ENCODE data around the gene SMIM8. TPM values are rescaled to one million over a fixed set of nuclear protein-coding genes. Genes with fewer than 3 reads are reported as not detected.

SMIM8 gene
- polyA plus RNA-seq, 5 donors = 19.5 to 33.0 (median 24.3) TPM

DNA sequence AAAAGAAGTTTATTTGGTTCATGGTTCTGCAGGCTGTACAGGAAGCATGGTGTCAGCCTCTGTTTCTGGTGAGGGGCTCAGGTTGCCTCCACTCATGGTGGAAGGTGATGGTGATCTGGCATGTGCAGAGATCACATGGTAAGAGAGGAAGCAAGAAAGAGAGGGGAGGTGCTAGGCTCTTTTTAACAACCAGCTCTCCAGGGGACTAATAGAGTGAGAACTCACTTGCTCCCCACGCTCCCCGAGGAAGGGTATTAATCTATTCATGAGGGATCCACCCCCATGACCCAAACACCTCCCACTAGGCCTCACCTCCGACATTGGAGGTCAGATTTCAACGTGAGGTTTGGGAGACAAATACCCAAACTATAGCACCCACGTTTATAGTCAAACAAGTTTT lies 10.6 kb downstream of the SMIM8 start:
- no peak for DNase-seq

DNA sequence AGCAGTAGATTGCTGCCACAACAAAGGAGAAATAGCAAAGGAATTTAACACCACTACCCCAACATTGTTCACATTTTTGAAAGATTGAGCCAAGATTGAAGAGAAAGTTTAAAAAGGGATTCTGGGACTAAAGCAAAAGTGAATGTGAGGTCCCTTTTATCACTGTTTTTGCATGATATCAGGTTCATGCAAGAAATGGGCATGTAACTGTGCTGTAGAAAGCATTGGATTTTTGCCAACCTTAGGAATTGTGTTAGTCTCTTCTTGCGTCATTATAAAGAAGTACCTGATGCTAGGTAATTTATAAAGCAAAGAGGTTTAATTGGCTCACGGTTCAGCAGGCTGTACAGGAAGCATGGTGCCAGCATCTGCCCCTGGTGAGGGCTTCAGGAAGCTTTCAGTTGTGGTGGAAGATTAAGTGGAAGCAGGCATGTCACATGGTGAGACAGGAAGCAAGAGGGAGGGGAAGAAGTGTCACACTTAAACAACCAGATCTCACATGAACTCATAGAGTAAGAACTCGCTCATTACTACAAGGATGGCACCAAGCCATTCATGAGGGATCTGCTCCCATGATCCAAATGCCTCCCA lies 11.3 kb downstream of the SMIM8 start:
- no peak for DNase-seq

DNA sequence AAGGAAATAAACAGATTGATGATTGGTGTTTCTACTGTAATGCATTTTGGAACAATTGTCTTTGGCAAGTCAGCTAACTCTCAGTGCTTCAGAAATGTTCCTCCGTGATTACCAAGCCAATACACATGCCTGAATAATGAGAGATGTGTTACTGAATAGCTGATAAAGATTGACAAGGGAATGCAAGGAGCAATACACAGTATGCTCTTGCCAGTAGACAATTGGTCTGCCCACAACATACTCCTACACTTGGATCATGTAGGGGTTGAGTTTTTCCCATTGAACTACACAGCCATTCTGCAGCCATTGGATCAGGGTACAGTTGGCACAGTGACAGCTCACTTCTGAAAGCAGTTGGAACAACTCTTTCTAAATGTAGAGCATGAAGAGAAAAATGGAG lies 12.3 kb downstream of the SMIM8 start:
- DNase-seq = no peak

DNA sequence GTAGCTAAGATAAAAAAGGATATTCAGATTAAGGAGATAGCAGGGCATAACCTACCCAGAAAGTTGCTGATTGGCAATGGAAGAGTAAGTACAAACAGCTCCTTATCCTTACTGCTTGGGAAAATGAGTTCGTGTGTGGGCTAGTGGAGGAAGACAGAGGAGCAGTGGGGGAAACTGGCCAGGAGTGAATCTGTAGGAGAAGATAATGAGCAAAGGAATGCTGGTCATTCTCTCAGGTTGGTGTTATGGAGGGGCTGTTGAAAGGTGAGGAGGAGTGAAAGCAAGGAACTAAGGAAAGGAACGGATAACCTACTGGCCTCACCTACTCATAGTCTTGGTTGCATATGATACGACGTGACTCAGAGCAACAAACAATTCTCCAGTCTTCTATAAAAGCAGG lies 14.0 kb downstream of the SMIM8 start:
- DNase-seq = no peak

DNA sequence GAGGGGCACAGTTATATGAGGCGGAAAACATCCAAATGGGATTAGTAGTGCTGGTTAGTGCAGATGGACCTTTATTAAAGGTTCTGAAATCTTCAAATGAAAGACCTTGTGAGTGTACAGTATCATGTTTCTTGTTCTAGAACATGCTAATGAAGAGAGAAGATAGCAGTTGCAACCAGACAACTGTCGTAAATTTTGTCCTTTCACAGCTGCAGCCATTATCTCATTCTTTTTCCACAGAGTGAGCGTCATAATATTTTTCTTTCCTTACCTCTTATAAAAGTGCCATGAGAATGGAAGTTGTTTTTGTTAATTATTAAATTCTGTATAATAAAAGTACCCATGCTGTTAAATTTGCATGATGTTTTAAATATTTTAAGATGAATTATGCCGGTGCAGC lies 17.8 kb downstream of the SMIM8 start:
- DNase-seq = no peak

DNA sequence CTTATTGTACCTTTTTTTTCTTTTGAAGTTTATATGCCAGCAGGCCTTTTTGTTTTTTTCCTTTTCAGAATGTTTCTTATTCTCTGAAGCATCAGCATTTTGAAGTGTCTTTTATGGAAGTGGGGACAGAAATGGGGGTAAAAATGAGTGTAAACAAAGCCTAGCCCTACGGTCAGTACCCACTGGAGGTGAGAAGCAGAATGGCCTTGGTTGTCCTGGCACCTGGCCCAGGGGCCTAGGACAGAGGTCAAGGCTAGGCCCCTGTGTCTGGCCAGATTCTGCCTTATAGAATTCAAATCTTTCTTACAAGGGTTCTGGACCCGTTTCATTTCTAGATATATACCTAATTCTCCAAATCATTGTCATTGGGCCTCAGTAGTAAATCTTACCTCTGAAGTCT lies 18.8 kb downstream of the SMIM8 start:
- DNase-seq = no peak

DNA sequence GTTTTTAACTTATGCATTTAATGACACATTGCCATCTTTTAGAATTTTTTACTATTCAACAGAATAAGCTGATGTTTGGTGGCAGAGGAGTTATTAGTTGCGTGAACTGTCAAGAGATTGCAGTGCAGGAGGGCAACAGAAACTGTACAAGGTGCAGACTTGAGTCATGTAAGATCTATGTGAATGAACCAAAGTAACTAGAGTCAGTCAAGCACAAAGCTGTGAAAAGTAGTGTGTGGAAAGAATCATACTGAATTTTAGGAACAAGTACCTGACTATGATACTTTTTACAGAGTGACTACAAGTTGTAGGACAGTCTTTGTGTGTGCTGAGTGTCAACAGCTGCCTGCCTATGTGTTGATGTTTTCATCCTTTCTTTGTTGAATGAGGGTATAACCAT lies 19.5 kb downstream of the SMIM8 start:
- no peak for DNase-seq

DNA sequence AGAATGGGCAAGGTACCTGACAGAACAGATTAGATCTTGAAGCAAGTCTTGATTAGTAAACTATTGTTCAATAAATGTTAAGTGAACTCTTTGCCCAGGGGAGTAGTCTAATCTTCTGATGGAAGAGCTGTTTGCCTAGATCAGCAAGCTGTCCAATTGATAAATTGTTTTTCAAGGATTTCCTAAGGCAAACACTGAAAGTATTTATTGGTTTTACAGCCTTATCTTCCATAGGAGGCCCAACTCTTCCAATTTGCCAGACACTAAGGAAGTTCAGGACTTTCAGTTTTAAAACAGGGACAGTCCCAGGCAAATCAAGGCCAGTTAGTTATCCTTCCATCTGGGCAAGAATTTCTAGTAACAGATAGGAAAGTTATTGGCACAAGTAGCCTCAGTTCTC lies 20.4 kb downstream of the SMIM8 start:
- no peak for DNase-seq

DNA sequence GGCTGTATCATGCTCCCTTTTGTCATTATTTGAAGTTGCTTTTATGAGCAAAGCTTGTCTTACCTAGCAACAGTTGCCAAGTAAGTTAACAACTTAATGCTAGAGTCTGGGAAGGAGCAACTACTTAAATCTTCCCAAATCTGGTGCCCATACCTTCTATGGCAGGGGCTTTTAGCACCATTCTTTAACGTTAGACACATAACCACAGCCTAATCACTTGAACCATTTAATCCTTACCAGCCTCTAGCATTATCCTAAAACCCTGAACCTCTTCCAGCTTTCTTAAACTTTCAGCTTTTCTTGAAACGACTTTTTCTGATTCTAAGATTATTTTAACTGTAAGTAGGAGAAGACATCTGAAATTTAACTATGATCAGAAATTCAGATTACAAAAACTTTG lies 22.3 kb downstream of the SMIM8 start, which contains the start of gene C6orf163:
Gene C6orf163 (plus strand): TSS at position 83 of the 400 bp plus-strand sequence. CDS start 287 bp downstream, at position 370.
- no peak for DNase-seq

DNA sequence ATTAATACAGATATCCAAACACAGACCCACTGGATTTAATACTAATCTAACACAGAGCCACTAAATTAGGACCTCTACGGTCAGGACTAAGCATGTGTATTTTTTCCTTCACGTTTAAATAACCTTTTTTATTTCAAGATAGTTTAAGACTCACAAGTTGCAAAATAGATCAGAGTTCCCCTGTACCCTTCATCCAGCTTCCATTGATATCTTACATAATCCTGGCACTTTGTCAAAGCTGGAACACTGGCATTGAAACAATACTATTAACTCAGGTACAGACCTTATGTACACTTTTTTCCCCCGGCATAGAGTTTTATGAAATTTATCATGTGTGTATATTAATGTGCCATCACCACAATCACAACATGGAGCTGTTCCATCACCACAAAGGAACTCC lies 24.3 kb downstream of the SMIM8 start:
- no peak for DNase-seq

DNA sequence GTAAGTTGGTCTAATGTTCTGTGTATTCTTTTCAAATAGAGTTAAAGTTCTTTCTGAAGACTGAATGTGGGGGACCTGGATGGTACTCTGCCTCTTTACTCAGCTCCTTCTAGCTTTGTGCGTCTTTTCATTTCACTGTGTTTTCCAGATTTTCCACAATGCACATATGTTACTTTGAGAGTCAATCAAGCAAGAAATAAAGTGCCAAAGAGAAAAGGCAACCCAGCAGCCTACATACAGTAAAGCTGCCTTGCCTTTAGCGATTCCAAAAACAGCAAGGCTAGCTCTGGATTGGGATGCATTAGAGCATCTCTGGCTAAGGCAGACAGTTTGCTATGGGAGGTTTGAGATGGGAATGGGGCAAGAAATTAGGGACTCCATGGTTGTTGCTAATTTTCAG lies 27.5 kb downstream of the SMIM8 start:
- no peak for DNase-seq

DNA sequence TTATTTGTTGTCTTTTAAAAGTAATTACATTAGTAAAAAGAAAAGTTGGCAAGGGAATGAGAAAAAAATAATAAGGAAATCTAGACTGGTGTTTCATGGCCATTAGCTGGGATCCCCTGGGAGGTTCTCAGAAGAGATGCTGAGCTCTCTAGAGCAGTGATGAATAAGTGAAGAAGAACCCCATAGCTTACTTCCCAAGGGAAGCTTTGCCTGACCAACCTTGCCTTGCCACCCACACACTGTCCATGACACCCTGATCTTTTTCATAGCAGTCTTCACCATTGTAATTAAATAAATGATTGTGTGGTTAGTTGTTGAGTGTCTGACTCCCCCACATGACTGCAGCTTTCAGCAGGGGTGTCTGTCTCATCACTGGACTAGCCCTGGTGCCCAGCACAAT lies 28.1 kb downstream of the SMIM8 start:
- no peak for DNase-seq

DNA sequence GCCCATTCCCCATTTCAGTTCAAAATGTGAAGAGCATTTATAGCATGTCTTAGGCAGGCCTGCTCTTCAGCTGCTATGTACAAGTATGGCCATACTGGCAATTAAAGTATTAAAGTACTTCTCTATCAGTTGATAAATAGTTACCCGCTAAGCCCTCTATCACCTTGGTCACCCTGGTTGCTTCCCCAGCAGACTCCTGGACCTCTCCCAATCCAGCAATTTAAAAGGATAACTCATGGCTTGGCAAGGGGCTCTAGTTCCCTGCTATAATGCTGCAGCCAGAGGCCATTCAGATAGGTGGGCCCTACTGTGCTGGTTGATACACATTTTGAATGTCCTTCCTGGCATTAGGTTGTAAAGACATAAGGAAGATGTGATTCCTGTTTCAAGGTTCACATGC lies 29.2 kb downstream of the SMIM8 start:
- no peak for DNase-seq

DNA sequence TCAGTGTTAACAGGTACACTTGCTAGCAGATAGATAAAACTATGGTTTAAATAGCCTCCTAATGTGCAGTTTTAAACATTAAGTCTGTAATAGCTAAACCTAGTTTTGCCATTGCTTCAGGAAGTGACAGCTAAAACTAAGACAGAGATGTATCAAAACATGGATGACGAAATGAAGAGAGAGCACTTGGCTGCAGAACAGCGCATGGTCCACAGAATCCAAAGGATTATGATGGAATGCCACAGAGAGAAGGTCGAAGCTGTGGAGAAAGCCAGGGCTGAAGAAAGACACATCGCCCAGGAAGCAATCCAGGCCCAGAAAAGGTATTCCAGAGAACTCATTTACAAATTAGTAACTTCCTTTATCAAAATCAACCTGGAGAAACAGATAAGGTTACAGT lies 33.8 kb downstream of the SMIM8 start:
- no peak for DNase-seq

DNA sequence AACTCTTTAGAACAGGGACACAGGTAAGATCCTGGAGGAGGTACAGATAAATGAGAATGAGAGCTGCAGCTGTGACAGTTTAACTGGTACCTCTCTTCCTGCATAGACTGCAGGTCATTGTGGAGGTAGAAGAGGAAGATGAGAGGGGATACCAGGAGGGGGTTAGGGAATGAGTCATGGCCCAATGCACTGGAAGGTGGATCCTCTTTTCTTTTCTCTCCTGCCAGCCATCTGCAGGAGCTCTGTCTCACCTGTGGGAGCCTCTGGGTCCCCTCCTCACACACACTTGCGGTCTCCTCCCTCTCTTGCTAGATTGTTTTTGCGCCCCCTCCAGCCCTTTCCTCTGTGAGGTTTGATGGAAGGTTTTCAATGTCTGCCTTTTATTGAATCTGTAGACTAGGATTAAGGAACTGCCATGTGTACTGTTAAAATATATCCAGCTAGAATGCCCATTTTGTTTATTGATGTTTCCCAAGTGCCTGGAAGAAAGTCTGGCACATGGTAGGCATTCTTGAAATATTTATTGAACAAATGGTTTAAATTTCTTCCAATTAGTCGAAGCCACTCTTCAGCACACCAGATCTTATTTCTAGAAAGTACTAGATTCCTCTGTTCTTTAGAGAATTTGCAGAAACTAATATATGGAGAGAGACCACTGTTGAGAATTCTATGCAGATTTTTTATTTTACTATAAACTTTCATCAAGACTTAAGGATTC lies 35.2 kb downstream of the SMIM8 start:
- no peak for DNase-seq

DNA sequence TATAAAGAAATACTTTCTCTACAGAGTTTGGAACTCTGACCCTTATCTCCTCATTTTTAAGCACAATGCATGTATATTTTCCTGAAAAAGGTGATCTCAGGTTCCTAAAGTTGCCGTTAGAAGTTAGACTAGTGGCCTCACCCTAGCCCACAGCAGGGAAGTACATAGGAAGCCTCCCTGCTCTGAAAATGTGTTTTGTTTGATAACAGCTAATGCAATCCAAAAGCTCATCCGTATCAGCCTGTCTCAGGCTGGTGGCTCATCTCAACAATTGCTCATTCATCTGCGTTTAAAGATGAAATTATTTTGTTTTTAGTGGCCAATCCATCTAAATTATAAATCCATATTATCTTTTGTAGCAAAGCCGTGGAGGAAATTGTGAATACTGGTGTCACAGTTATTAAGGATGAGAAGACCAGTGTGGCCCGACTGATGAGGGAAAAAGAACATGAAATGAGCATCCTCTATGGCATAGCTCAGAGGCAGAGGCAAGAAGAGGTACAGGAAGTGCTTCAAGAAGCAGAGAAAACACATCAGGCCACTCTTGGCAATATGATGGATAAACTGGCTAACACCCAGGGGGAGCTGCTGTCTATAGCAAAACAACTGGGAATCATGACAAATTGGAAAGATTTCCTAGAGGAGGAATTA lies 42.3 kb downstream of the SMIM8 start:
- no peak for DNase-seq

DNA sequence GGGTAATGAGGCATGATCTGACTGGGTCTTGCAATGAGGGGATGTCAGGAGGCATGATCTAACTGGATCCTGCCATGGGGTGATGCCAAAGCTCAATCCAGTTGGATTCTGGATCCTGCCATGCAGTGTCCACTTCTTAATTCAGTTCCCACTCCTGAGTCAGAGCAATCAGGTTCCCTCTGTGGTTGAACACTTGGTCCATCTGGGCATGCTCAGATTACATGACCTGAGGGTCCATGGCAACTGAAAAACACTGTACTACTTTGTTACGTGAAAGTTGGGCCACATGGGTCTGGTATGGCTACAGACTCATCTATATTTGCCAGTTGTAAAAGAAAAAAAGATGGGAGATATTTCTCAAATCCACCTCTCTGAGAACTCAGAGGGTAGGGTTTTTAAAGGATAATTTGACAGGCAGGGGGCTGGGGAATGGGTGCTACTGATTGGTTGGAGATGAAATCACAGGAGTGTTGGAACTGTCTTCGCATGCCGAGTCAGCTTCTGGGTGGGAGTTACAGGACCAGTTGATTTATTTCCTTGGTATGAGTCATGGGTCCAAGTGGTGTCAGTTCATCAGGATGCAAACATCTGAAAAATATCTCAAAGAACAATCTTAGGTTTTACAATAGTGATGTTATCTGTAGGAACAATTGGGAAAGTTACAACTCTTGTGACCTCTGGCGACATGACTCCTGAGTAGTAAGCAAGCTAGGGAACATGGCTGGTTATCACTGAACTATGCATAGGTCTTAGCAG lies 43.9 kb downstream of the SMIM8 start:
- no peak for DNase-seq

DNA sequence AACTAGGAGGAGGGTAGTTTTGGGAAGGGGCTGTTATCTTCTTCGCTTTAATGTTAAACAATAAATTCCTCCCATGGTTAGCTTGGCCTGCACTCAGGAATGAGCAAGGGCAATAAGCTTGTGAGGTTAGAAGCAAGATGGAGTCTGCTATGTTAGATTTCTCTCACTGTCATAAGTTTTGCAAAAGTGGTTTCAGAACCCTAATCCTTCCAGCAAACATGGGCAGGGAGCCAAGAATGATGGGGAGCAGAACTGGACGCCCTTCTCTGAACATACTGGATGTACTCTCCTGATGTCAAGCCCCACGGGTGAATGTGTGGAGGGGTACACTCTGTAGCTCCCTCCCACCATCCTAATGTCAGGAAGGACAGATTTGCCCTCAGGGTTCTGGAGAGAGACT lies 44.5 kb downstream of the SMIM8 start:
- DNase-seq = no peak

DNA sequence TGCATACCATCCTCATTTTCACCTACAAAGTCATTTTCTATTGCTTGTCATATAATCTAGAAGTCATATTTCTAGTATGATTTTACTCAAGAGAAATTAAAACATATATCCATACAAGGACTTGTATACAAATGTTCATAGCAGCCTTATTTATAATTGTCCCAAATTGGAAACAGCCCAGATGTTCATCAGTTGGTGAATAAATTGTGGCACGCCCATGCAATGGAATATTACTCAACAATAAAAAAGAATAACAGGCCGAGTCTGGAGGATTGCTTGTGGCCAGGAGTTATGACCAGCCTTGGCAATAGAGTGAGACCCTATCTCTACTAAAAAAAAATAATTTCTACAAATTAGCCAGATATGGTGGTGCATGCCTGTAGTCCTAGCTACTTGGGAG lies 51.0 kb downstream of the SMIM8 start:
- DNase-seq = no peak

DNA sequence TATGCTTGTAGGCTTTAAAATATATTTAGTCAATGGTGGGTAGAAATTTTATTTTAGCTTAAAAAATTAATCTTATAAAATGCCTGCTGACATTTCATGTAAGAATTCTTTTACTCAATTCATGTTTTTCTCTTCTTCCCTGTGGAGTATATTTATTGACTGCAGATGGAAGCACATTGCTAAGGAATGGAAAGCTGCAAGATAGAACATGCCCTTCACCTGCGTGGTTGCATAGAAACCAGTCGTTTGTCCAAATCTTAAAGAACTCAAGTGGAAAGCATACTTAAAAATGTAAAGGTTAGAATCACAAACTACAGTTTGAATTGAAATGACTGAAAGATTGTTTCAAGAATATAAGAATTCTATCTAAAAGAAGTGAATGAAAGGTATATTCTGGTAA lies 52.9 kb downstream of the SMIM8 start:
- DNase-seq = no peak

DNA sequence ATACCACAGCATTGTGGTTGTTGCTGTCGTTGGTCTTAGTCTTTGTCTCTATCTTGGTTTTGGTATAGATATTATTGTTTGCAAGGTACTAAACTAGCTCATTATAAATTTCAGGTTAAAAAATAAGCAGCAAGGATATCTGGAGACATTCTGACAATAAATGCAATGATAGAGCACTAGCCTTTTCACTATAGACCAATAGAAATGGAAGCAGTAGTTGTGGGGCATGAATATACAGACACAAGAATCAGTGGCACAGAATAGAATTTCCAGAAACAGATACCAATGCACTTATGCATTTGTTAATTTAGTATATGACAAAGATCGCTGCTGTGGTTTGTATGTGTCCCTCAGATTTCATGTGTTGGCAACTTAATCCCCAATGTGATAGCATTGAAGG lies 54.3 kb downstream of the SMIM8 start:
- no peak for DNase-seq

DNA sequence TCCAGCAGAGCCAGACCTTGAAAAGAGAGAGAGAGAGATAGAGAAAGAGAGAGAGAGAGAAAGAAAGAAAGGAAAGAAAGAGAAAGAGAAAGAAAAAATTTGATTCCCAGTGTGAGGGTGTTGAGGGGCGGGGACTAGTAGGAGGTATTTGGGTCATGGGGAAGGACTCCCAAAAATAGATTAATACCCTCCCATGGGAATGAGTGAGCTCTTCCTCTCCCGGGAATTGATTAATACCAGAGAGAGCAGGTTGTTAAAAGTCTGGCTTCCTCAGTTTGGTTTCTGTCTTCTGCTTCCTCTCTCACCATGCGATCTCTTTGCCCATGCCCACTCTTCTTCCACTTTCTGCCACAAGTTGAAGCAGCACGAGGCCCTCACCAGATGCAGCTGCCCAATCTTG lies 56.6 kb downstream of the SMIM8 start:
- DNase-seq = no peak

DNA sequence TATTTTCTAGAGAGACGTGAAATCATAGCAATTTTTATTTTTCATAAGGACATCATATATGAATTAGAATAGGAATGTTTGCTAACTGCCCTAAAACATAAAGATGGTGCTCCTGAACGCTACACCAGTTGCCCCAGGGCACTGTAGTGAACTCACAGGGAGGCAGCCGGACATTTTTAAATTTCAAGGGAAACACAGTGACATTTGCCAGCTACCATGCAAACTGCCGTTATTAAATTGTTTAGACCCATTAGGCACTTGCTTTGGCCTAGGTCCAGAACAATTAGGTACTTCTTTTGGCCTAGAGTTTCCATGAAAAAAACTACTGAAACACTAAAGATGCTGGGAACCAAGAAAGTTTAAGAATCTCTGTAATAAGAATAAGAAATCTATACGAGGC lies 60.5 kb downstream of the SMIM8 start:
- DNase-seq = no peak

Measured in right lung (tissue), 5 donors.